DMS79 treated with DMSO at 0.1 percent for 48 hours (cell line): ENCODE measurements around the gene SLC6A11.

ENCODE experiments used
- DNase-seq: peaks from one replicate; lab custom pipeline; 2025; lab: John Stamatoyannopoulos, UW

SLC6A11 gene

GRCh38 chr3:10816019-10816862 is at the start of gene SLC6A11:
TSS of gene SLC6A11 (plus strand) at chr3:10816228. CDS start at chr3:10816266, 38 bp downstream.
- no peak for DNase-seq

GRCh38 chr3:10768708-10769394 is 47.2 kb upstream of the SLC6A11 start:
- no peak for DNase-seq

GRCh38 chr3:10770547-10770946 is 45.5 kb upstream of the SLC6A11 start:
- no peak for DNase-seq

- no peak for DNase-seq
Observed at GRCh38 chr3:10770981-10771380, 45.0 kb upstream of the SLC6A11 start.

GRCh38 chr3:10771486-10772270 is 44.4 kb upstream of the SLC6A11 start:
- no peak for DNase-seq

GRCh38 chr3:10772271-10773161 is 43.5 kb upstream of the SLC6A11 start:
- no peak for DNase-seq

- no peak for DNase-seq
Observed at GRCh38 chr3:10774129-10774670, 41.8 kb upstream of the SLC6A11 start.

- no peak for DNase-seq
Observed at GRCh38 chr3:10774825-10775224, 41.2 kb upstream of the SLC6A11 start.

GRCh38 chr3:10775259-10775658 is 40.8 kb upstream of the SLC6A11 start:
- no peak for DNase-seq

GRCh38 chr3:10775828-10776227 is 40.2 kb upstream of the SLC6A11 start:
- no peak for DNase-seq

- DNase-seq = no peak
Observed at GRCh38 chr3:10777627-10778026, 38.4 kb upstream of the SLC6A11 start.

- no peak for DNase-seq
Observed at GRCh38 chr3:10778492-10779292, 37.3 kb upstream of the SLC6A11 start.

GRCh38 chr3:10779293-10779805 is 36.7 kb upstream of the SLC6A11 start:
- DNase-seq = no peak

GRCh38 chr3:10780243-10780642 is 35.8 kb upstream of the SLC6A11 start:
- no peak for DNase-seq

GRCh38 chr3:10780922-10781321 is 35.1 kb upstream of the SLC6A11 start:
- DNase-seq = no peak

GRCh38 chr3:10781981-10782380 is 34.0 kb upstream of the SLC6A11 start:
- peak; percentile 62 for DNase-seq

GRCh38 chr3:10783360-10784351 is 32.4 kb upstream of the SLC6A11 start:
- no peak for DNase-seq

GRCh38 chr3:10786640-10787039 is 29.4 kb upstream of the SLC6A11 start:
- no peak for DNase-seq

- DNase-seq = no peak
Observed at GRCh38 chr3:10788451-10788850, 27.6 kb upstream of the SLC6A11 start.
